ENCODE data around the gene CARMIL1.
A peak's percentile ranks its signal among the peaks of the same experiment; 100 is the strongest.

Gene CARMIL1

GRCh38 chr6:25311331-25311840 lies 32.2 kb downstream of the CARMIL1 start:
- no peak for DNase-seq

GRCh38 chr6:25312034-25312620 lies 33.0 kb downstream of the CARMIL1 start:
- DNase-seq: no peak

GRCh38 chr6:25312703-25313102 lies 33.5 kb downstream of the CARMIL1 start:
- no peak for DNase-seq

GRCh38 chr6:25314509-25315175 lies 35.5 kb downstream of the CARMIL1 start:
- DNase-seq: no peak

GRCh38 chr6:25315194-25316177 lies 36.3 kb downstream of the CARMIL1 start:
- no peak for DNase-seq

GRCh38 chr6:25316626-25317025 lies 37.5 kb downstream of the CARMIL1 start:
- no peak for DNase-seq

GRCh38 chr6:25318589-25318988 lies 39.4 kb downstream of the CARMIL1 start:
- peak; percentile 86 for DNase-seq

GRCh38 chr6:25320459-25320858 lies 41.3 kb downstream of the CARMIL1 start:
- DNase-seq: no peak

GRCh38 chr6:25322692-25323091 lies 43.5 kb downstream of the CARMIL1 start:
- no peak for DNase-seq

GRCh38 chr6:25324066-25324762 lies 45.0 kb downstream of the CARMIL1 start:
- no peak for DNase-seq

- no peak for DNase-seq
Measured at GRCh38 chr6:25326126-25326525, 47.0 kb downstream of the CARMIL1 start.

GRCh38 chr6:25326960-25327359 lies 47.8 kb downstream of the CARMIL1 start:
- no peak for DNase-seq

- no peak for DNase-seq
Measured at GRCh38 chr6:25327432-25327831, 48.3 kb downstream of the CARMIL1 start.

- DNase-seq: no peak
Measured at GRCh38 chr6:25329161-25329817, 50.1 kb downstream of the CARMIL1 start.

- DNase-seq: no peak
Measured at GRCh38 chr6:25329982-25330381, 50.8 kb downstream of the CARMIL1 start.

- DNase-seq: no peak
Measured at GRCh38 chr6:25330796-25331685, 51.9 kb downstream of the CARMIL1 start.

GRCh38 chr6:25332165-25332564 lies 53.0 kb downstream of the CARMIL1 start:
- no peak for DNase-seq

GRCh38 chr6:25332655-25333071 lies 53.5 kb downstream of the CARMIL1 start:
- no peak for DNase-seq

GRCh38 chr6:25333471-25333870 lies 54.3 kb downstream of the CARMIL1 start:
- DNase-seq: no peak

GRCh38 chr6:25334793-25335192 lies 55.6 kb downstream of the CARMIL1 start:
- DNase-seq: no peak

GRCh38 chr6:25336996-25337395 lies 57.8 kb downstream of the CARMIL1 start:
- DNase-seq: no peak
